ENCODE data around the gene PTPN3. TPM values are rescaled to one million over a fixed set of nuclear protein-coding genes. Genes with fewer than 3 reads are reported as not detected.
A peak's percentile ranks its signal among the peaks of the same experiment; 100 is the strongest.

PTPN3 gene
- total and polyA plus RNA-seq, 10 of the 15 experiments (the other 5 are each of a cell fraction or from before 2014, with no cell fraction given), result 0.18 to 1.3 (median 0.39) TPM

DNA sequence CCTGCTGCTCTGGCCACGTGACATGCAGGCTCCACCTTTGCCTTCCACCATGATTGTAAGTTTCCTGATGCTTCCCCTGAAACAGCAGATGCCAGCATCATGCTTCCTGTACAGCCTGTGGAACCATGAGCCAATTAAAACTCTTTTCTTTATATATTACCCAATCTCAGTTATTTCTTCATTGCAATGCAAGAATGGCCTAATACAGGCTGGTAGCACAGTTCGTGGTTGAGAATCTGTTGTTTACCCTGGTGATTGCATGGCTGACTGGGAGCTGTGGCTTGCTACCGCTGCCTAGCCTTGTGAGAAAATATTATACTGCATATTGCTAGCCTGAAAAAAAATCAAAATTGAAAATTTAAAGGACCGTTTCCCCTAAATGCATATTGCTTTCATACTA is 44.8 kb upstream of the PTPN3 start:
- H2AFZ ChIP-seq (ENCODE audit: control insufficient read depth, low read depth, low read length), result no peak overlapping the region
- ATAC-seq, result no peak
- H3K36me3 ChIP-seq (ENCODE audit: control insufficient read depth in 2 of 2, insufficient read depth in 2 of 2, low read length in 1 of 2), result no peaks in the 10 kb centered on the region
- ChIA-PET RAD21 (ENCODE audit: unreplicated experiment) (no interaction called here), POLR2A (no interaction called here), CTCF (no interaction called here), SMC1A (ENCODE audit: uncharacterized antibody, unreplicated experiment) (interaction anchor here (0.6 kb wide), 1 partner anchor 200 kb away, joined by 3 read pairs; no protein-coding TSS in a partner anchor)
- 15% methylated on average over 4 of the region's 4 CpGs for WGBS (ENCODE audit: insufficient coverage, insufficient replicate concordance, low lambda C conversion rate, missing lambda C conversion rate)
- BruUV-seq (replicated peaks), result no TSS peak
- H3K4me3 ChIP-seq, result no peak overlapping the region
- intact Hi-C loops (cut with micrococcal nuclease; ENCODE audit: unreplicated experiment) (no loop called here), in situ Hi-C loops (cut with MboI) (no loop called here)
- no peak overlapping the region for H3K4me2 ChIP-seq (ENCODE audit: control insufficient read depth, insufficient read depth)
- no peak for FAIRE-seq
- H3K27ac ChIP-seq (ENCODE audit: control insufficient read depth, insufficient read depth), result no peak overlapping the region
- no peaks in the 10 kb centered on the region for H3K79me2 ChIP-seq (ENCODE audit: control insufficient read depth, insufficient read depth, low read length)
- H3K9ac ChIP-seq (ENCODE audit: control insufficient read depth, insufficient read depth, low read length), result no peak overlapping the region
- H3K9me3 ChIP-seq (replicated peaks; ENCODE audit: control insufficient read depth, insufficient read depth, low read length), result no peaks in the 10 kb centered on the region; the same call in 1 of the 3 replicates
- H4K20me1 ChIP-seq (ENCODE audit: control insufficient read depth, insufficient read depth), result no peaks in the 10 kb centered on the region
- no peaks in the 10 kb centered on the region for H3K4me1 ChIP-seq (ENCODE audit: control insufficient read depth, insufficient read depth, low read length)
- DNase-seq (ENCODE audit: low read depth, low spot score), result no peak
- TF ChIP-seq STAT3 (IDR thresholded peaks at IDR 0.05; ENCODE audit: low read depth, low read length), result no peak
- TF ChIP-seq, protein P1, sequence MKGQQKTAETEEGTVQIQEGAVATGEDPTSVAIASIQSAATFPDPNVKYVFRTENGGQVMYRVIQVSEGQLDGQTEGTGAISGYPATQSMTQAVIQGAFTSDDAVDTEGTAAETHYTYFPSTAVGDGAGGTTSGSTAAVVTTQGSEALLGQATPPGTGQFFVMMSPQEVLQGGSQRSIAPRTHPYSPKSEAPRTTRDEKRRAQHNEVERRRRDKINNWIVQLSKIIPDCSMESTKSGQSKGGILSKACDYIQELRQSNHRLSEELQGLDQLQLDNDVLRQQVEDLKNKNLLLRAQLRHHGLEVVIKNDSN (IDR thresholded peaks at IDR 0.05; ENCODE audit: borderline replicate concordance, extremely low read length, insufficient read depth, low read depth, low read length), result peak; percentile 4
- no peaks in the 10 kb centered on the region for H3K27me3 ChIP-seq (replicated peaks in 1 of 2; ENCODE audit: control insufficient read depth in 2 of 2, insufficient read depth in 2 of 2, low read length in 1 of 2)

DNA sequence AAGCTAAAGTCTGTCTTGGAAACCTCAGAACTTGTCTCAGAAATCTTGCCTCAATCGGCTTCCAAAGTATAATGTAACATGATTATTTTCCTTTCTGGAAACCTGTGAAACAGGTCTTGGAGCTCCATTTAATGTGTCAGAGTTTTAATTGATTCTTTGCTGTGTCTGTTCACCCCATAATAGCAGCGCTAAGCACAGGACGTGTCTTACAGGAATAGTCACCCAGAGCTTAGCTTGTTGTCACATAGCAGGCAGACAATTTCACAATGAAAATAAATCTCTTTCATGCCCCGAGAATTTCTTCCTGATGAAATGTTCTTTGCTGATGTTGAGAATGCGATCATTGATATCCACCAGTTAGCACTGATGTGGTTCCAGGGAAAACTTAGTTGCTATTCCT is 40.2 kb upstream of the PTPN3 start:
- H3K9ac ChIP-seq (ENCODE audit: control insufficient read depth, insufficient read depth, low read length), result no peak overlapping the region
- no peak overlapping the region for H3K4me2 ChIP-seq (ENCODE audit: control insufficient read depth, insufficient read depth)
- ChIA-PET SMC1A (ENCODE audit: uncharacterized antibody, unreplicated experiment) (no interaction called here), RAD21 (ENCODE audit: unreplicated experiment) (no interaction called here), POLR2A (no interaction called here), CTCF (no interaction called here)
- no peak overlapping the region for H2AFZ ChIP-seq (ENCODE audit: control insufficient read depth, low read depth, low read length)
- H3K9me3 ChIP-seq (replicated peaks; ENCODE audit: control insufficient read depth, insufficient read depth, low read length), result no peaks in the 10 kb centered on the region
- H3K79me2 ChIP-seq (ENCODE audit: control insufficient read depth, insufficient read depth, low read length), result no peaks in the 10 kb centered on the region
- in situ Hi-C loops (cut with MboI), result no loop called here
- no peak for DNase-seq (ENCODE audit: low read depth, low spot score)
- no peaks in the 10 kb centered on the region for H3K4me1 ChIP-seq (ENCODE audit: control insufficient read depth, insufficient read depth, low read length)
- 23% methylated on average over 5 of the region's 5 CpGs for WGBS (ENCODE audit: insufficient coverage, insufficient replicate concordance, low lambda C conversion rate, missing lambda C conversion rate)
- H3K27me3 ChIP-seq (replicated peaks in 1 of 2; ENCODE audit: control insufficient read depth in 2 of 2, insufficient read depth in 2 of 2, low read length in 1 of 2), result no peaks in the 10 kb centered on the region; a peak in 1 of 4 replicates
- no peak overlapping the region for H3K27ac ChIP-seq (ENCODE audit: control insufficient read depth, insufficient read depth)
- no TSS peak for BruUV-seq (replicated peaks)
- H4K20me1 ChIP-seq (ENCODE audit: control insufficient read depth, insufficient read depth), result no peaks in the 10 kb centered on the region
- intact Hi-C loops (cut with micrococcal nuclease; ENCODE audit: unreplicated experiment), result no loop called here
- H3K4me3 ChIP-seq, result no peak overlapping the region
- no peak for FAIRE-seq
- ATAC-seq, result no peak
- no peaks in the 10 kb centered on the region for H3K36me3 ChIP-seq (ENCODE audit: control insufficient read depth in 2 of 2, insufficient read depth in 2 of 2, low read length in 1 of 2)
- TF ChIP-seq NR2F1 (conservative IDR thresholded peaks at IDR 0.05), result no peak
- no peak for TF ChIP-seq MYC (IDR thresholded peaks at IDR 0.05; ENCODE audit: insufficient read depth, insufficient read length, insufficient replicate concordance, low read length, severe bottlenecking)
- TF ChIP-seq, protein P2, sequence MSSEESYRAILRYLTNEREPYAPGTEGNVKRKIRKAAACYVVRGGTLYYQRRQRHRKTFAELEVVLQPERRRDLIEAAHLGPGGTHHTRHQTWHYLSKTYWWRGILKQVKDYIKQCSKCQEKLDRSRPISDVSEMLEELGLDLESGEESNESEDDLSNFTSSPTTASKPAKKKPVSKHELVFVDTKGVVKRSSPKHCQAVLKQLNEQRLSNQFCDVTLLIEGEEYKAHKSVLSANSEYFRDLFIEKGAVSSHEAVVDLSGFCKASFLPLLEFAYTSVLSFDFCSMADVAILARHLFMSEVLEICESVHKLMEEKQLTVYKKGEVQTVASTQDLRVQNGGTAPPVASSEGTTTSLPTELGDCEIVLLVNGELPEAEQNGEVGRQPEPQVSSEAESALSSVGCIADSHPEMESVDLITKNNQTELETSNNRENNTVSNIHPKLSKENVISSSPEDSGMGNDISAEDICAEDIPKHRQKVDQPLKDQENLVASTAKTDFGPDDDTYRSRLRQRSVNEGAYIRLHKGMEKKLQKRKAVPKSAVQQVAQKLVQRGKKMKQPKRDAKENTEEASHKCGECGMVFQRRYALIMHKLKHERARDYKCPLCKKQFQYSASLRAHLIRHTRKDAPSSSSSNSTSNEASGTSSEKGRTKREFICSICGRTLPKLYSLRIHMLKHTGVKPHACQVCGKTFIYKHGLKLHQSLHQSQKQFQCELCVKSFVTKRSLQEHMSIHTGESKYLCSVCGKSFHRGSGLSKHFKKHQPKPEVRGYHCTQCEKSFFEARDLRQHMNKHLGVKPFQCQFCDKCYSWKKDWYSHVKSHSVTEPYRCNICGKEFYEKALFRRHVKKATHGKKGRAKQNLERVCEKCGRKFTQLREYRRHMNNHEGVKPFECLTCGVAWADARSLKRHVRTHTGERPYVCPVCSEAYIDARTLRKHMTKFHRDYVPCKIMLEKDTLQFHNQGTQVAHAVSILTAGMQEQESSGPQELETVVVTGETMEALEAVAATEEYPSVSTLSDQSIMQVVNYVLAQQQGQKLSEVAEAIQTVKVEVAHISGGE (CRISPR knock-in tag; IDR thresholded peaks at IDR 0.05), result no peak
- TF ChIP-seq MEF2A (IDR thresholded peaks at IDR 0.05; ENCODE audit: insufficient read depth, low read depth, low read length), result no peak
- TF ChIP-seq, protein P3, sequence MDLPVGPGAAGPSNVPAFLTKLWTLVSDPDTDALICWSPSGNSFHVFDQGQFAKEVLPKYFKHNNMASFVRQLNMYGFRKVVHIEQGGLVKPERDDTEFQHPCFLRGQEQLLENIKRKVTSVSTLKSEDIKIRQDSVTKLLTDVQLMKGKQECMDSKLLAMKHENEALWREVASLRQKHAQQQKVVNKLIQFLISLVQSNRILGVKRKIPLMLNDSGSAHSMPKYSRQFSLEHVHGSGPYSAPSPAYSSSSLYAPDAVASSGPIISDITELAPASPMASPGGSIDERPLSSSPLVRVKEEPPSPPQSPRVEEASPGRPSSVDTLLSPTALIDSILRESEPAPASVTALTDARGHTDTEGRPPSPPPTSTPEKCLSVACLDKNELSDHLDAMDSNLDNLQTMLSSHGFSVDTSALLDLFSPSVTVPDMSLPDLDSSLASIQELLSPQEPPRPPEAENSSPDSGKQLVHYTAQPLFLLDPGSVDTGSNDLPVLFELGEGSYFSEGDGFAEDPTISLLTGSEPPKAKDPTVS (IDR thresholded peaks at IDR 0.05; ENCODE audit: low read depth, low read length), result no peak
- TF ChIP-seq ESRRA (IDR thresholded peaks at IDR 0.05; ENCODE audit: low read length), result no peak
- TF ChIP-seq HDAC2 (IDR thresholded peaks at IDR 0.05), result no peak

All from GM12878 (cell line).